Cardiac muscle cell (in vitro differentiated cells and primary cell): Measurements from ENCODE around the gene MESD. TPM values are rescaled to one million over a fixed set of nuclear protein-coding genes. Genes with fewer than 3 reads are reported as not detected.

Experiments
- DNase-seq, 2 donors: peaks; one replicate each; pipeline versions ENCODE4 v3.0.0 to v3.0.0-alpha.2; 2010 to 2017; ENCODE audit warnings: low read depth in 1 of 2, low spot score in 1 of 2
- H3K27ac ChIP-seq: fragments of 200-600 bp; sonication (generic); 2 replicates; pipeline ENCODE4 v1.5.1; 2016
- H3K27me3 ChIP-seq: fragments of 200-600 bp; sonication (generic); 2 replicates; pipeline ENCODE4 v1.6.0; 2016; ENCODE audit warnings: control low read depth
- H3K36me3 ChIP-seq: fragments of 200-600 bp; sonication (generic); 2 replicates; pipeline ENCODE4 v1.5.1; 2016; ENCODE audit warnings: control low read depth
- H3K4me1 ChIP-seq: fragments of 200-600 bp; sonication (generic); 2 replicates; pipeline ENCODE4 v1.8.1; 2017; ENCODE audit warnings: low read depth, mild to moderate bottlenecking, mixed run types
- H3K4me3 ChIP-seq: fragments of 200-600 bp; sonication (generic); 2 replicates; pipeline ENCODE4 v1.5.1; 2016; ENCODE audit warnings: mild to moderate bottlenecking
- H3K9me3 ChIP-seq: fragments of 200-600 bp; sonication (generic); 2 replicates; pipeline ENCODE4 v1.5.1; 2017; ENCODE audit warnings: low read depth, mild to moderate bottlenecking, control low read depth
- CTCF ChIP-seq: IDR thresholded peaks from 2 replicates; pipeline ENCODE4 v1.5.1; 2012; ENCODE audit warnings: low read depth, mild to moderate bottlenecking, low read length
- polyA plus RNA-seq: library from polyadenylated mRNA; unstranded; fragments of >200 nt; fragmentation: Nextera tagmentation; extraction: Ambion mirVana; gene quantifications from 2 replicates; pipeline ENCODE4 v1.2.1, GENCODE V29; 2016
- total RNA-seq: library from RNA; depleted of rRNA; stranded (reverse); fragments of >200 nt; gene quantifications from 2 replicates; pipeline ENCODE4 v1.2.3, GENCODE V29; 2016

Gene MESD
- total and polyA plus RNA-seq, 2 experiments from 2014 or later, result 20.1 to 35.8 TPM

DNA sequence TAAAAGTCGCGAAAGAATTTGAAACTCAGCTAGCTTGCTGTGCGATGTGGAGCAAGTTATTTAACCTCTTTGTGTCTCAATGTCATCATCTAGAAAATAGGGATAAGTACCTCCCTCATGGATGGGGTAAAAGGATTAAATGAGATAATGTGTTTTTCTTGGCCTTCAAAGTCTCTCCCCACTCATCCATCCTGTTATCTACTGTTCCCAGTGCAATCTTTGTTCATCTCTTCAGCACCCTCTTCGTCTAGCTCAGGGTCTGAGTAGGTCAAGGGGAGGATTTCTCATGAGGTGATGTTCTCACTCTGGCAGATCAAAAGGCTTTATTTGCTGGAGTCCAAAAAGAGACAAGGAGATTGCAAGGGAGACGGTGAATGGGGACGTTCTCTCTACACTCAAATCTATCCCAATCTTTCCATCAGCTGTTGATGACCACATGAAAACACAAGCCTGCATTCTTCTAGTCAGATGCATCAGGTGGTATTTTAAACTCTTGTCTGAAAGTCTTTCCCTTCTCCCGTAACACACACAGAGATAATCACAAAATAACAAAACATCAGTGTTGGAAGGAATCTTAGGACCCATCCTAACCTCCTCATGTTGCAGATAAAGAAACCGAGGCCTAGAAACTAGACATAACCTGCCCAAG, 1.3 kb downstream of the MESD start:
- Histone ChIP-seq H3K36me3 (no peaks in the 10 kb centered on the region), H3K4me3 (peak overlapping the region; percentile 60), H3K27me3 (no peaks in the 10 kb centered on the region), H3K4me1 (peaks cover 13% of the 10 kb centered on the region), H3K9me3 (no peaks in the 10 kb centered on the region), H3K27ac (no peak overlapping the region)
- no peak for DNase-seq
- no peak for TF ChIP-seq CTCF

DNA sequence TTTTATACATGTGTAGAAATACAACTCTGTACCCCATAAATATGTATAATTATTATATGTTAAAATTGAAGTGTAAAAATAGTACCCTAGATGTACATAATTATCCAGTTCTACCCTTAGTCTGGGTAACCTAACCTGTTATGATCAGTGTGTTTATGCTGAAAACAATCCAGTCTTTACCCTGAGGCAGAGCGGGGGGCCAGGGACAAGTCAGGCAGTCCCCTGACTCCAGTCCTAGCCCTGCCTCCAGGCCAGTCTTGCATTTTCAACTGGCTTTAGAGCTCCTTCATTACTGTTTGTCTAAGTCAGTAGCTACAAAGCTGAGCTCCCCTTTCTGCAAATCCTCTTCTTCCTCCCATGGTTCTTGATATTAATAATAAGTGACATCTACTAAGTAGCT, 3.1 kb downstream of the MESD start:
- H3K27ac ChIP-seq, result no peak overlapping the region
- no peaks in the 10 kb centered on the region for H3K9me3 ChIP-seq
- H3K4me1 ChIP-seq, result peaks cover 13% of the 10 kb centered on the region
- no peaks in the 10 kb centered on the region for H3K36me3 ChIP-seq
- no peak for TF ChIP-seq CTCF
- no peak for DNase-seq
- no peaks in the 10 kb centered on the region for H3K27me3 ChIP-seq
- H3K4me3 ChIP-seq, result no peak overlapping the region

DNA sequence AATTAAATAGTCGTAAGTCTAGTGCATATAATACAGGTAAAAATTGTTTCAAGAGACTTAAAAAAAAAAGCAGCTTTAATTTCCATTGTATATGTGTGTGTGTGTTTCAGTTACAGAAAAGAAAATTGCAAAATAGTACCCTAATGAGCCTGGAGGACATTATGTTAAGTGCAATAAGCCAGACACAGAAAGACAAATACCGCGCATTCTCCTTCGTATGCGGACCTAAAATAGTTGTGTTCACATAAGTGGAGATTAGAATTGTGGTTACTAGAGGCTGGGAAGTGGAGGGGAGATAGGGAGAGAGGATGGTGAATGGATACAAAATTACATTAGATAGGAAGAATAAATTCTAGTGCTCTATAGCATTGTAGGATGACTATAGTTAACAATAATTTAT, 3.6 kb downstream of the MESD start:
- Histone ChIP-seq H3K9me3 (no peaks in the 10 kb centered on the region), H3K4me1 (peaks cover 13% of the 10 kb centered on the region), H3K27ac (no peak overlapping the region), H3K4me3 (no peak overlapping the region), H3K27me3 (no peaks in the 10 kb centered on the region), H3K36me3 (no peaks in the 10 kb centered on the region)
- DNase-seq, result no peak
- TF ChIP-seq CTCF, result no peak

- no peak overlapping the region for H3K27ac ChIP-seq
Observed at GRCh38 chr15:80984856-80985255, 4.8 kb downstream of the MESD start.

GRCh38 chr15:80982839-80983238, 6.8 kb downstream of the MESD start:
- Histone ChIP-seq H3K9me3 (no peaks in the 10 kb centered on the region), H3K27ac (no peak overlapping the region), H3K36me3 (peaks cover 3% of the 10 kb centered on the region), H3K4me3 (no peak overlapping the region), H3K4me1 (peaks cover 4% of the 10 kb centered on the region), H3K27me3 (no peaks in the 10 kb centered on the region)
- TF ChIP-seq CTCF, result no peak
- no peak for DNase-seq

More at GRCh38 chr15:80984856-80985255, 4.8 kb downstream of the MESD start:
- no peak for DNase-seq
- no peak for TF ChIP-seq CTCF
- Histone ChIP-seq H3K27me3 (no peaks in the 10 kb centered on the region), H3K36me3 (no peaks in the 10 kb centered on the region), H3K4me1 (peaks cover 13% of the 10 kb centered on the region), H3K9me3 (no peaks in the 10 kb centered on the region), H3K4me3 (no peak overlapping the region)
